ENCODE measurements around the gene PCF11. TPM values are rescaled to one million over a fixed set of nuclear protein-coding genes. Genes with fewer than 3 reads are reported as not detected.

The PCF11 gene
- total and polyA plus RNA-seq, 2 of the 13 experiments (the other 11 are each of a cell fraction or from before 2014, with no cell fraction given): 40.3 to 47.7 TPM

- POLR2A ChIA-PET: no interaction called here
- DNase-seq (ENCODE audit: low spot score) (peak; percentile 22), ATAC-seq (peak; percentile 91), FAIRE-seq (no peak)
- WGBS (ENCODE audit: low lambda C conversion rate): 28% methylated on average over 8 of the region's 8 CpGs
- H3K36me3 ChIP-seq (replicated peaks in 1 of 2; ENCODE audit: control insufficient read depth in 1 of 2, insufficient read depth in 2 of 2, low read length in 2 of 2): no peaks in the 10 kb centered on the region
- intact Hi-C loops (cut with micrococcal nuclease; ENCODE audit: unreplicated experiment): loop anchor here (1.0 kb wide), 2 partner anchors 597 to 601 kb away; no protein-coding TSS in a partner anchor
- peaks cover 0 to 1% of the 10 kb centered on the region in 2 experiments; a peak in 2 of 5 replicates for H3K27me3 ChIP-seq (ENCODE audit: control insufficient read depth in 1 of 2, insufficient read depth in 2 of 2, low read length in 2 of 2)
- no peaks in the 10 kb centered on the region for H4K20me1 ChIP-seq (ENCODE audit: insufficient read depth, low read length)
- no peak overlapping the region for H2AFZ ChIP-seq (ENCODE audit: low read length)
- no peak overlapping the region for H3K9ac ChIP-seq (ENCODE audit: insufficient read depth, low read depth, low read length)
- TF ChIP-seq SMC3 (IDR thresholded peaks at IDR 0.05; ENCODE audit: low read length) (peak; percentile 65; the same call in 1 of the 2 replicates), RAD21 (CRISPR knock-in tag; IDR thresholded peaks at IDR 0.05) (peak; percentile 54; the same call in 1 of the 2 replicates), BRD4 (CRISPR knock-in tag; IDR thresholded peaks at IDR 0.05) (no peak), ZNF724P (CRISPR knock-in tag; IDR thresholded peaks at IDR 0.05; ENCODE audit: borderline replicate concordance) (no peak), STAG1 (CRISPR knock-in tag; IDR thresholded peaks at IDR 0.05) (peak; percentile 81), CTCF (CRISPR knock-in tag; IDR thresholded peaks at IDR 0.05) (peak; percentile 80), SMARCC2 (IDR thresholded peaks at IDR 0.05) (no peak)
- TF ChIP-seq, protein P1, sequence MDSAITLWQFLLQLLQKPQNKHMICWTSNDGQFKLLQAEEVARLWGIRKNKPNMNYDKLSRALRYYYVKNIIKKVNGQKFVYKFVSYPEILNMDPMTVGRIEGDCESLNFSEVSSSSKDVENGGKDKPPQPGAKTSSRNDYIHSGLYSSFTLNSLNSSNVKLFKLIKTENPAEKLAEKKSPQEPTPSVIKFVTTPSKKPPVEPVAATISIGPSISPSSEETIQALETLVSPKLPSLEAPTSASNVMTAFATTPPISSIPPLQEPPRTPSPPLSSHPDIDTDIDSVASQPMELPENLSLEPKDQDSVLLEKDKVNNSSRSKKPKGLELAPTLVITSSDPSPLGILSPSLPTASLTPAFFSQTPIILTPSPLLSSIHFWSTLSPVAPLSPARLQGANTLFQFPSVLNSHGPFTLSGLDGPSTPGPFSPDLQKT (CRISPR knock-in tag; IDR thresholded peaks at IDR 0.05; ENCODE audit: borderline replicate concordance): no peak
- CTCF ChIA-PET (ENCODE audit: low intra/inter-chr PET ratio, low total read pairs): interaction anchor here (1.1 kb wide), 1 partner anchor 601 kb away, joined by 8 read pairs; no protein-coding TSS in a partner anchor
- no peak overlapping the region for H3K27ac ChIP-seq (ENCODE audit: extremely low read length, insufficient read depth, low read length)
- in situ Hi-C loops (cut with HindIII; ENCODE audit: extremely low pct_ligation_motif_present, low pct_unique_long_range_greater_than_20kb): no loop called here
- H3K4me2 ChIP-seq (ENCODE audit: low read depth, low read length): no peak overlapping the region
- H3K4me3 ChIP-seq (replicated peaks in 1 of 3; ENCODE audit: insufficient read depth in 1 of 3, low read depth in 2 of 3, low read length in 3 of 3): no peak overlapping the region
- BruUV-seq (replicated peaks): no TSS peak
- no peaks in the 10 kb centered on the region for H3K4me1 ChIP-seq (ENCODE audit: insufficient read depth, low read length)
- H3K79me2 ChIP-seq (ENCODE audit: insufficient read depth, low read length): no peaks in the 10 kb centered on the region
- H3K9me3 ChIP-seq (ENCODE audit: low read length): no peaks in the 10 kb centered on the region
These were observed 62.2 kb downstream of the PCF11 start for GRCh38 chr11:83219095-83219494.
